Mammary epithelial cell (primary cell): ENCODE results near the gene CAND2.

Experiments
- EZH2 ChIP-seq: IDR thresholded peaks from 2 replicates; pipeline ENCODE4 v1.6.1; 2012; ENCODE audit warnings: low read length, inconsistent platforms, borderline replicate concordance
- TF ChIP-seq, protein P1 (sequence below), 2 donors: IDR thresholded peaks in 1 of 2; conservative IDR thresholded peaks in 1 of 2; 2 replicates each; pipeline ENCODE4 v1.5.1; 2011 to 2012; ENCODE audit warnings: inconsistent platforms in 2 of 2, low read length in 2 of 2, mild to moderate bottlenecking in 2 of 2, control low read depth in 1 of 2, low read depth in 1 of 2; ENCODE audit not compliant: insufficient read depth in 1 of 2; ENCODE audit errors: extremely low read depth in 1 of 2

DNA sequence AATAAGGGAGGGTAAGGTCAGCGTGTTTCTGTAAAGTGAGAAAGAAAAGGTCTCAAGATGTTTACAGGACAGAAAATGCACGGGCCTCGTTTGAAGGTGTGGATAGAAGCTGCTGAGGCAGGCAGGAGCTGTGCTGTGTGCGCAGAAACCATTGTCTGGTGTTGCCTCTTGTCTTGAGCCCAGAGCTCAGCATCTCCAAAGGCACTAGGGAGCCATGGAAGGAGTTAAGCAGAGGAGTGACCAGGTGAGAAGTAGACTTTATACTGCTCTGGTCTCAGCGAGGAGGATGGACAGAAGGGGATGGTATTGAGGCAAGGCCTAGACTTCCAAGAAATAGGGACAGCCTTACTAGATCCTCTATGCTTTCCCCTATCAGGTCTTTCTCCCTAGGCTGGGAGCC lies 13.0 kb downstream of the CAND2 start:
- TF ChIP-seq, protein P1, sequence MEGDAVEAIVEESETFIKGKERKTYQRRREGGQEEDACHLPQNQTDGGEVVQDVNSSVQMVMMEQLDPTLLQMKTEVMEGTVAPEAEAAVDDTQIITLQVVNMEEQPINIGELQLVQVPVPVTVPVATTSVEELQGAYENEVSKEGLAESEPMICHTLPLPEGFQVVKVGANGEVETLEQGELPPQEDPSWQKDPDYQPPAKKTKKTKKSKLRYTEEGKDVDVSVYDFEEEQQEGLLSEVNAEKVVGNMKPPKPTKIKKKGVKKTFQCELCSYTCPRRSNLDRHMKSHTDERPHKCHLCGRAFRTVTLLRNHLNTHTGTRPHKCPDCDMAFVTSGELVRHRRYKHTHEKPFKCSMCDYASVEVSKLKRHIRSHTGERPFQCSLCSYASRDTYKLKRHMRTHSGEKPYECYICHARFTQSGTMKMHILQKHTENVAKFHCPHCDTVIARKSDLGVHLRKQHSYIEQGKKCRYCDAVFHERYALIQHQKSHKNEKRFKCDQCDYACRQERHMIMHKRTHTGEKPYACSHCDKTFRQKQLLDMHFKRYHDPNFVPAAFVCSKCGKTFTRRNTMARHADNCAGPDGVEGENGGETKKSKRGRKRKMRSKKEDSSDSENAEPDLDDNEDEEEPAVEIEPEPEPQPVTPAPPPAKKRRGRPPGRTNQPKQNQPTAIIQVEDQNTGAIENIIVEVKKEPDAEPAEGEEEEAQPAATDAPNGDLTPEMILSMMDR (conservative IDR thresholded peaks at IDR 0.05 in 1 of 2, IDR thresholded peaks at IDR 0.05 in 1 of 2; ENCODE audit: extremely low read depth in 1 of 2, insufficient read depth in 1 of 2, low read depth in 1 of 2, low read length in 2 of 2) = no peak
- no peak for TF ChIP-seq EZH2
